Heart left ventricle (tissue), 13 donors: Measurements from ENCODE around the gene GAS7.

ENCODE experiments used
- CTCF ChIP-seq, 12 donors: fragments of 200-600 bp; sonication (generic) in 4 of 12; IDR thresholded peaks; one replicate each; pipeline versions ENCODE4 v1.5.0 to v1.8.0; 2018 to 2022; ENCODE audit warnings: antibody characterized with exemption in 12 of 12, mild to moderate bottlenecking in 5 of 12
- POLR2A ChIP-seq, 2 donors: fragments of 450-650 bp; IDR thresholded peaks; one replicate each; pipeline ENCODE4 v1.6.1; 2017; ENCODE audit warnings: antibody characterized with exemption in 2 of 2, mild to moderate bottlenecking in 2 of 2, moderate library complexity in 2 of 2
- donor health status: ischemic (EF 13 %, LVEDD 7.1; RV severe dilation, severe dysfunction).
- donor health status: DM: no; HTN: yes; CAD: no.
- donor health status: DM: no; HTN: no; CAD: no.
- donor health status: ischemic (EF 25% LVEDD 6.9; RV normal size, moderate dysfunction).
- donor health status: ischemic (EF 25% LVEDD 5.7; RV mildly dilated, moderate dysfunction).
- donor health status: ischemic (EF 35%, LVEDD 5.7; RV mildly dilated, moderate dysfunction).
- donor health status: nonischemic (EF 11% LVEDD 7.7; RV severe dilation, severe dysfunction).
- donor health status: DM: yes; HTN: yes; CAD: no.
- donor health status: PGD.
- donor health status: ischemic (EF 29% LVEDD 5.4; RV normal size, mild dysfunction).
- donor health status: nonischemic (EF 23%, LVEDD 6.1; RV moderate dilation, normal function).

DNA sequence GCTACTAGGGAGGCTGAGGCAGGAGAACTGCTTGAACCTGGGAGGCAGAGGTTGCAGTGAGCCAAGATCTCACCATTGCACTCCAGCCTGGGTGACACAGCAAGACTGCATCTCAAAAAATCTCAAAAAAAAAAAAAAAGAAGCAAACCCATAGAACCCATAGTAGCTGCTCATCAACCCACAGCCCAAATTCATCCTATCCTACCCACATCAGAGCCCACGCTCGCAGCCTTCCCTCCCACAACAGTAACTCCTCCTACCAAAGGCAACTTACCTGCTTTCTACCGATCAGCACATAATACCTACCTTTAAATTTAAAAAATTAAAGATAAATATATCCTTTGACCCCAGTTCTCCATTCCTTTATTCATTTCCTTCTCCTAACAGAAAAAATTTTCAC lies 94.7 kb downstream of the GAS7 start:
- TF ChIP-seq CTCF (IDR thresholded peaks at IDR 0.05) (no peak), POLR2A (IDR thresholded peaks at IDR 0.05) (no peak)
